Epithelial cell of alveolus of lung (primary cell): ENCODE measurements around the gene C1orf141. TPM values are rescaled to one million over a fixed set of nuclear protein-coding genes. Genes with fewer than 3 reads are reported as not detected.

Experiments
- total RNA-seq: library from RNA; depleted of rRNA; stranded (reverse); fragments of >200 nt; gene quantifications from 2 replicates; pipeline ENCODE4 v1.2.1, GENCODE V29; 2015

Gene C1orf141
- total RNA-seq, result not detected in 2 replicates

DNA sequence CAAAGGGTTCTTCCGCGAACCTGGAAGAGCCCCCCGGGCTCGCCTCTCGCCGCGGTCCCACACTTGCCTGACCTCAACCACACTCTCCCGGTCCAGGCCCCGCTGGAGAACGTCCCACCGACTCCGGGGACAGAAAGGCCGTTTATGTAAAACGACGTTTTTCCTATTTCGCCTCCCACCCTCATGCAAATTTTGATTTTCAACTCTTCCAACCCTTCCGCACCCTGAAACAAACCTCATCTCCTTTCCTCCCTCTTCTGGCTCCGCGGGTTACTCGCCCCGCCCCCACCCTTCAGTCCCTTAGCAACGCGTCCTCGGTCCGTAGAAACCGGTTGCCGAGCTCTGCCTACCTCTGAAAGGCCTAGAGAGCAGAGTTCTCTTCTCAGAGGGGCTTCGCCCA lies at the start of gene C1orf141:
Gene C1orf141, minus strand, starts transcription at position 276 of the 400 bp plus-strand sequence. CDS start 7,730 bp downstream, outside the sequence.

GRCh38 chr1:67166196-67166595 lies 31.4 kb upstream of the C1orf141 start, which contains the start of gene IL23R:
Gene IL23R, plus strand, starts transcription at chr1:67166454. Its CDS starts 1,667 bp downstream, at chr1:67168121.

GRCh38 chr1:67053785-67054772 lies 80.7 kb downstream of the C1orf141 start, which contains the start of gene SLC35D1:
Gene SLC35D1, minus strand, starts transcription at chr1:67054148. Its CDS starts 135 bp downstream, at chr1:67054013.

Other genes starting within 250 kb of the C1orf141 start
- gene DNAI4, start 210.1 kb downstream of the C1orf141 start, total RNA-seq, result 0.56 and 1.2 TPM in 2 replicates
- 21.2 and 22.8 TPM in 2 replicates for gene MIER1, start 210.0 kb downstream of the C1orf141 start, total RNA-seq
- 13.5 and 16.2 TPM in 2 replicates for gene SLC35D1, start 80.8 kb downstream of the C1orf141 start, total RNA-seq
- not detected in 2 replicates for gene IL23R, start 31.5 kb upstream of the C1orf141 start, total RNA-seq
- not detected in 2 replicates for gene IL12RB2, start 172.9 kb upstream of the C1orf141 start, total RNA-seq